CD4-positive, alpha-beta T cell (primary cell): ENCODE measurements around the gene IL3RA. TPM values are rescaled to one million over a fixed set of nuclear protein-coding genes. Genes with fewer than 3 reads are reported as not detected.
A peak's percentile ranks its signal among the peaks of the same experiment; 100 is the strongest.

Experiments
- ATAC-seq: fragments of 200-7000 bp; cut with Tn5 transposase; one replicate; pipeline ENCODE4 v1.10.0; 2022; ENCODE audit warnings: mild to moderate bottlenecking; ENCODE audit not compliant: poor library complexity
- CTCF ChIA-PET: fragments of 350-600 bp; sonication (Branson Sonifier 250); formaldehyde crosslinking; loops from one replicate; lab custom pipeline; 2021; ENCODE audit warnings: antibody characterized with exemption, inconsistent platforms; lab: Charles Lee
- POLR2A ChIA-PET: fragments of 350-600 bp; sonication (Branson Sonifier 250); formaldehyde crosslinking; loops from one replicate; lab custom pipeline; 2021; ENCODE audit warnings: antibody characterized with exemption, inconsistent platforms; lab: Charles Lee
- DNase-seq, 14 experiments: peaks; one replicate each; pipeline ENCODE4 v3.0.0-alpha.2; 2013 to 2020; ENCODE audit warnings: mixed read lengths in 2 of 14
- H3K27ac ChIP-seq, 2 donors: one replicate each; pipeline versions ENCODE4 v1.5.1 to v1.7.0; 2013; ENCODE audit warnings: low read length in 2 of 2, low read depth in 1 of 2, mild to moderate bottlenecking in 1 of 2
- H3K27me3 ChIP-seq, 2 experiments: 1 replicate in 1 of 2; 2 replicates in 1 of 2; pipeline versions ENCODE4 v1.6.1 to v1.7.0; 2013; ENCODE audit warnings: low read length in 2 of 2, control low read depth in 1 of 2, mild to moderate bottlenecking in 1 of 2, moderate library complexity in 1 of 2; ENCODE audit not compliant: insufficient read depth in 2 of 2, control insufficient read depth in 1 of 2
- H3K36me3 ChIP-seq: one replicate; pipeline ENCODE4 v1.6.1; 2013; ENCODE audit warnings: low read length, control low read depth; ENCODE audit not compliant: insufficient read depth
- H3K4me1 ChIP-seq: one replicate; pipeline ENCODE4 v1.6.1; 2013; ENCODE audit warnings: low read length, control low read depth; ENCODE audit not compliant: insufficient read depth
- H3K4me3 ChIP-seq: one replicate; pipeline ENCODE4 v1.5.1; 2013; ENCODE audit warnings: mild to moderate bottlenecking, low read length, moderate library complexity
- H3K9me3 ChIP-seq, 2 experiments: 1 replicate in 1 of 2; 2 replicates in 1 of 2; pipeline versions ENCODE4 v1.6.1 to v1.7.0; 2013; ENCODE audit warnings: low read length in 2 of 2, mild to moderate bottlenecking in 2 of 2, control low read depth in 1 of 2, moderate library complexity in 1 of 2; ENCODE audit not compliant: control insufficient read depth in 1 of 2, insufficient read depth in 1 of 2
- H3K27ac Mint-ChIP-seq: one replicate; pipeline ENCODE4 v1.8.0; 2020; ENCODE audit warnings: mixed read lengths
- H3K27me3 Mint-ChIP-seq: one replicate; pipeline ENCODE4 v1.8.0; 2021; ENCODE audit warnings: mixed read lengths
- H3K36me3 Mint-ChIP-seq: one replicate; pipeline ENCODE4 v1.8.0; 2021; ENCODE audit warnings: low read depth, mixed read lengths
- H3K4me1 Mint-ChIP-seq: one replicate; pipeline ENCODE4 v1.8.0; 2021; ENCODE audit warnings: low read depth, mixed read lengths
- H3K4me3 Mint-ChIP-seq: one replicate; pipeline ENCODE4 v1.8.0; 2020; ENCODE audit warnings: mild to moderate bottlenecking, mixed read lengths
- H3K9me3 Mint-ChIP-seq: one replicate; pipeline ENCODE4 v1.8.0; 2020; ENCODE audit warnings: mixed read lengths
- intact Hi-C, 2 experiments: fragments of 100-400 bp; cut with DNase I in 1 of 2; cut with micrococcal nuclease in 1 of 2; formaldehyde crosslinking; loops; one replicate each; pipeline versions ENCODE4 v1.15.1 to v1.9.0; 2023 to 2025; cut with DNase I, micrococcal nuclease
- total RNA-seq, 174 experiments: library from RNA in 2 of 174; stranded (reverse) in 2 of 174; gene quantifications; one replicate each; pipeline ENCODE4 v1.2.3 and lab custom pipeline; 2021 to 2026
- TF ChIP-seq, protein P1 (sequence below): fragments of 200-600 bp; IDR thresholded peaks from one replicate; pipeline ENCODE4 v1.8.0; 2022; ENCODE audit warnings: antibody characterized with exemption, mild to moderate bottlenecking

The IL3RA gene
- total RNA-seq, 2 experiments from 2014 or later, result 0.45 to 0.49 TPM

GRCh38 chrX:1394731-1395501 is 58.3 kb downstream of the IL3RA start:
- Mint-ChIP-seq H3K9me3 (no peaks in the 10 kb centered on the region), H3K4me1 (peaks cover 28% of the 10 kb centered on the region), H3K36me3 (peaks cover 29% of the 10 kb centered on the region), H3K27ac (peak overlapping the region; percentile 7), H3K4me3 (peak overlapping the region; percentile 92), H3K27me3 (no peaks in the 10 kb centered on the region)
- ATAC-seq, result no peak
- Histone ChIP-seq H3K27ac (no peak overlapping the region), H3K27me3 (no peaks in the 10 kb centered on the region), H3K36me3 (peaks cover 21% of the 10 kb centered on the region), H3K4me3 (no peak overlapping the region), H3K4me1 (peaks cover 32% of the 10 kb centered on the region), H3K9me3 (no peaks in the 10 kb centered on the region)
- DNase-seq, result peak in 2 of 14 experiments; percentile 18 to 32
- ChIA-PET CTCF (no interaction called here), POLR2A (no interaction called here)
- intact Hi-C loops, result loop anchor here (5.0 to 10.0 kb wide), 7 partner anchors 57 to 1300 kb away; partner anchors contain the start of genes AKAP17A (in 1 of the 2), ASMTL (in 1 of the 2), CD99 (in 1 of the 2) and P2RY8 (in 1 of the 2)
- TF ChIP-seq, protein P1, sequence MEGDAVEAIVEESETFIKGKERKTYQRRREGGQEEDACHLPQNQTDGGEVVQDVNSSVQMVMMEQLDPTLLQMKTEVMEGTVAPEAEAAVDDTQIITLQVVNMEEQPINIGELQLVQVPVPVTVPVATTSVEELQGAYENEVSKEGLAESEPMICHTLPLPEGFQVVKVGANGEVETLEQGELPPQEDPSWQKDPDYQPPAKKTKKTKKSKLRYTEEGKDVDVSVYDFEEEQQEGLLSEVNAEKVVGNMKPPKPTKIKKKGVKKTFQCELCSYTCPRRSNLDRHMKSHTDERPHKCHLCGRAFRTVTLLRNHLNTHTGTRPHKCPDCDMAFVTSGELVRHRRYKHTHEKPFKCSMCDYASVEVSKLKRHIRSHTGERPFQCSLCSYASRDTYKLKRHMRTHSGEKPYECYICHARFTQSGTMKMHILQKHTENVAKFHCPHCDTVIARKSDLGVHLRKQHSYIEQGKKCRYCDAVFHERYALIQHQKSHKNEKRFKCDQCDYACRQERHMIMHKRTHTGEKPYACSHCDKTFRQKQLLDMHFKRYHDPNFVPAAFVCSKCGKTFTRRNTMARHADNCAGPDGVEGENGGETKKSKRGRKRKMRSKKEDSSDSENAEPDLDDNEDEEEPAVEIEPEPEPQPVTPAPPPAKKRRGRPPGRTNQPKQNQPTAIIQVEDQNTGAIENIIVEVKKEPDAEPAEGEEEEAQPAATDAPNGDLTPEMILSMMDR, result no peak

DNA sequence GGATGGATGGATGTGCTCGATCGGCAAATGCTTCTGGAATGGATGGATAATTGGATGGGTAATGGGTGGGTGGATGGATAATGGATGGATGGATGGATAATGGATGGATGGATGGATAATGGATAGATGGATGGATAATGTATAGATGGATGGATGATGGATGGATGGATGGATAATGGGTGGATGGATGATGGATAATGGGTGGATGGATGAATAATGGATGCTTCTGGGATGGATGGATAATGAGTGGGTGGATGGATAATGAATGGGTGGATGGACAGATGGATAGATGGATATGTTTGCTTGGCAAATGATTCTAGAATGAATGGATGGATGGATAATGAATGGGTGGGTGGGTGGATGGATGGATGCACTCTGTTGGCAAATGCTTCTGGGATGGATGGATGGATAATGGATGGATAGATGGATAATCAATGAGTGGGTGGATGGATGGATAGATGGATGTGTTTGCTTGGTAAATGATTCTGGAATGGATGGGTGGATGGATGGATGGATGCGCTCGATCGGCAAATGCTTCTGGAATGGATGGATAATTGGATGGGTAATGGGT is 59.1 kb downstream of the IL3RA start:
- H3K36me3 ChIP-seq, result peaks cover 17% of the 10 kb centered on the region
- no peak overlapping the region for H3K27ac ChIP-seq
- Mint-ChIP-seq H3K9me3 (no peaks in the 10 kb centered on the region), H3K27ac (peak overlapping the region; percentile 7), H3K36me3 (peaks cover 24% of the 10 kb centered on the region), H3K4me1 (peaks cover 23% of the 10 kb centered on the region), H3K27me3 (no peaks in the 10 kb centered on the region), H3K4me3 (peak overlapping the region; percentile 27)
- intact Hi-C loops, result loop anchor here (10.0 kb wide), 2 partner anchors 1011 to 1299 kb away; partner anchors contain the start of genes CD99 (in 1 of the 2) and PPP2R3B (in 1 of the 2)
- POLR2A ChIA-PET, result no interaction called here
- H3K27me3 ChIP-seq, result no peaks in the 10 kb centered on the region
- no peak overlapping the region for H3K4me3 ChIP-seq
- CTCF ChIA-PET, result no interaction called here
- DNase-seq (no peak), ATAC-seq (no peak)
- H3K4me1 ChIP-seq, result peaks cover 23% of the 10 kb centered on the region
- H3K9me3 ChIP-seq, result no peaks in the 10 kb centered on the region
- TF ChIP-seq, protein P1, result no peak

DNA sequence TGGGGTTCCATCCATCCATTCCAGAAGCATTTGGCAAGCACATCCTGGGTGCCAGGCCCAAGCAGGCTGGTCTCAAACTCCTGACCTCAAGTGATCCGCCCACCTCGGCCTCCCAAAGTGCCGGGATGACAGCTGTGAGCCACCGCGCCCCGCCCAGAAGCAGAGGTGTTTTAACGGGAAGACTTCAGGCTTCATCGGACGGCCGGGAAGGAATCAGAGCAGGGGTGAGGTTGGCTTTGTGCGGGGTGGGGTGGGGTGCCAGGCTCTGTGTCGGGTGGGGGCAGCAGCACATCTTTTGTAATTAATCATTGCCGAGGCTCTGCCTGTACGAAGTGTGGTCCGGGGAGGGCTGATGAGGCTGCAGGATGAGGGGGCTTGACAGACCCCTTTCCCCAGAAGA is 60.4 kb downstream of the IL3RA start:
- POLR2A ChIA-PET, result no interaction called here
- Mint-ChIP-seq H3K27me3 (no peaks in the 10 kb centered on the region), H3K4me1 (peaks cover 16% of the 10 kb centered on the region), H3K9me3 (no peaks in the 10 kb centered on the region), H3K36me3 (peaks cover 11% of the 10 kb centered on the region), H3K4me3 (no peak overlapping the region), H3K27ac (no peak overlapping the region)
- DNase-seq (no peak), ATAC-seq (no peak)
- peaks cover 17% of the 10 kb centered on the region for H3K4me1 ChIP-seq
- no peak overlapping the region for H3K4me3 ChIP-seq
- H3K9me3 ChIP-seq, result no peaks in the 10 kb centered on the region
- CTCF ChIA-PET, result no interaction called here
- peaks cover 26% of the 10 kb centered on the region for H3K36me3 ChIP-seq
- H3K27me3 ChIP-seq, result no peaks in the 10 kb centered on the region
- no peak overlapping the region for H3K27ac ChIP-seq
- TF ChIP-seq, protein P1, result no peak
- intact Hi-C loops, result loop anchor here (10.0 kb wide), 2 partner anchors 1012 to 1298 kb away; partner anchors contain the start of genes CD99 (in 1 of the 2) and PPP2R3B (in 1 of the 2)
